Activated CD4-positive, alpha-beta memory T cell treated with anti-CD3 and anti-CD28 coated beads for 36 hours (primary cell): ENCODE measurements around the gene LINC01488. TPM values are rescaled to one million over a fixed set of nuclear protein-coding genes. Genes with fewer than 3 reads are reported as not detected.

Source experiments
- CTCF ChIA-PET: fragments of 350-600 bp; sonication (Branson Sonifier 250); formaldehyde crosslinking; loops from one replicate; lab custom pipeline; 2021; ENCODE audit warnings: antibody characterized with exemption, inconsistent platforms; lab: Charles Lee
- POLR2A ChIA-PET: fragments of 350-600 bp; sonication (Branson Sonifier 250); formaldehyde crosslinking; loops from one replicate; lab custom pipeline; 2021; ENCODE audit warnings: antibody characterized with exemption; lab: Charles Lee
- DNase-seq: peaks from one replicate; pipeline ENCODE4 v3.0.0-alpha.2; 2020
- H3K27ac Mint-ChIP-seq: one replicate; pipeline ENCODE4 v1.8.0; 2021; ENCODE audit warnings: mixed read lengths
- H3K27me3 Mint-ChIP-seq: one replicate; pipeline ENCODE4 v1.8.0; 2021; ENCODE audit warnings: mixed read lengths
- H3K36me3 Mint-ChIP-seq: one replicate; pipeline ENCODE4 v1.8.0; 2021; ENCODE audit warnings: mixed read lengths
- H3K4me1 Mint-ChIP-seq: one replicate; pipeline ENCODE4 v1.8.0; 2021; ENCODE audit warnings: low read depth, mixed read lengths
- H3K4me3 Mint-ChIP-seq: one replicate; pipeline ENCODE4 v1.8.0; 2021; ENCODE audit warnings: mild to moderate bottlenecking, mixed read lengths
- H3K9me3 Mint-ChIP-seq: one replicate; pipeline ENCODE4 v1.8.0; 2021; ENCODE audit warnings: mixed read lengths
- intact Hi-C: fragments of 100-400 bp; cut with micrococcal nuclease; formaldehyde crosslinking; loops from one replicate; pipeline ENCODE4 v1.15.1; 2023
- total RNA-seq, 2 experiments: library from RNA; stranded (reverse); gene quantifications; one replicate each; pipeline ENCODE4 v1.2.3, GENCODE V29; 2021

LINC01488 gene
- total RNA-seq, 2 experiments from 2014 or later = not detected

DNA sequence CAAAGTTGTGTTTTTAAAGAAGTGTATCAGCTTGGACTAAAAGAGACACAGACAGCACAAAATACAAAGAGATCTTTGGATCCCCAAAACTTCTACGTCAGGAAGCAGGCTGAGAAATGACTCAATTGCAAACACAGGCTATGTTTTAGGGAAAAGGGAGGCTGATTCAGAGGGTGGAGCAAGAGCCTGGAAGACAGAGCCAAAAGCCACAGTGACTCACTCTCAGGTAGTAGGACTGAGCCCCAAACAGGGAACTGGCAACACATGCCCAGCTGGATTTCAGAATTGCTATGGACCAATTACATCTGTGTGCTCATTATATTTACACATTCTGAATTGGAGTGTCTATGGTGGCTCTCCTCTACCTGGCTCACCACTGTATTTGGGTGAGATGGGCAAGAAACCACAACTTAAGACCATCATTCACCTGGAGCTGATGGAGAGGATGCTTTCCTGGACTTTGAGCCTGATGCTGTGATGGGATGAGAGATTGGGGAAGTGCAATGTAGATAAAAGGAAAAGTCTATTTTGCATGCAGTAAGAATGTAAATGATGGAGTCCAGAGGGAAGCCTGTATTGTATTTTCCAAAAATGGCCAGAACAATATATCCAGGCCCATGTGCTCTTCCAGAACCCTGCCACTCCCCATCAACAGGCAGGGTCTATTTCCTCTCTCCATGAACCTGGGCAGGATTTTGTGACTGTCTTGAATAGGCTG is 20.8 kb upstream of the LINC01488 start:
- Mint-ChIP-seq H3K9me3 (peaks cover 35% of the 10 kb centered on the region), H3K4me1 (no peaks in the 10 kb centered on the region), H3K27me3 (peaks cover 11% of the 10 kb centered on the region), H3K36me3 (peaks cover 3% of the 10 kb centered on the region), H3K4me3 (no peak overlapping the region), H3K27ac (no peak overlapping the region)
- CTCF ChIA-PET = no interaction called here
- intact Hi-C loops = no loop called here
- DNase-seq = no peak
- POLR2A ChIA-PET = no interaction called here

DNA sequence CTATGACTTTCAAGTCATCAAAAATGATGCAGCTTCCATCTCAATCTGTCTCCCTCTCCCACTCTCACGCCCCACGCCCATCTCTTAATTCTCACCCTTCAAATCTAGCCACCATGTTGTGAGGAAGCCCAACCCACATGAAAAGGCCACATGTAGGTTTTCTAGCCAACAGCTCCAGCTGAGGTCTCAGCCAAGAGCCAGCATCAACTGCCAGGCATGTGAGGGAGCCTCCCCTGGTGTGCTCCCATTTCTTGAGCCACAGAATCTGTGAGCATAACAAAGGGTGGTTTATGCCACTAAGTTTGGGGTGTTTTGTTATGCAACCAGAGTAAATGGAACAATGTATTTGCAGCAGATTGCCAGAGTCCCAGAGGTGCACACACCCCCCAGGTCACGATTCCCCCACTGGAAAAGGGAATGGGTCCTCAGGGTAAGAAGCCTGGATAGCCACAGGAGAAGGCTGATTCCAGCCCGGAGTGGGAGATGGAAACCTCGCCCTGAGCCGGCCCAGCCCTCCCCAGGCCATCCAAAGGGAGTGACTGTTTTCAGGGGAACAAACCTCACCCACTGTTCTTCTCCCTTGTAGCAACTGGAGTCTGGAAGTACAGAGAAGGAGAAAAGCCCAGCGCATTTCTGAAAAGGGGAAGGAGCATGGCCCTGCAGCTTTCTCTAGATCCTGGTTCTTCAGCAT is 20.0 kb upstream of the LINC01488 start:
- peaks cover 32% of the 10 kb centered on the region for H3K9me3 Mint-ChIP-seq
- DNase-seq = no peak
- no peak overlapping the region for H3K27ac Mint-ChIP-seq
- H3K27me3 Mint-ChIP-seq = peaks cover 11% of the 10 kb centered on the region
- H3K36me3 Mint-ChIP-seq = peaks cover 3% of the 10 kb centered on the region
- no peak overlapping the region for H3K4me3 Mint-ChIP-seq
- intact Hi-C loops = no loop called here
- POLR2A ChIA-PET = no interaction called here
- CTCF ChIA-PET = no interaction called here
- no peaks in the 10 kb centered on the region for H3K4me1 Mint-ChIP-seq

DNA sequence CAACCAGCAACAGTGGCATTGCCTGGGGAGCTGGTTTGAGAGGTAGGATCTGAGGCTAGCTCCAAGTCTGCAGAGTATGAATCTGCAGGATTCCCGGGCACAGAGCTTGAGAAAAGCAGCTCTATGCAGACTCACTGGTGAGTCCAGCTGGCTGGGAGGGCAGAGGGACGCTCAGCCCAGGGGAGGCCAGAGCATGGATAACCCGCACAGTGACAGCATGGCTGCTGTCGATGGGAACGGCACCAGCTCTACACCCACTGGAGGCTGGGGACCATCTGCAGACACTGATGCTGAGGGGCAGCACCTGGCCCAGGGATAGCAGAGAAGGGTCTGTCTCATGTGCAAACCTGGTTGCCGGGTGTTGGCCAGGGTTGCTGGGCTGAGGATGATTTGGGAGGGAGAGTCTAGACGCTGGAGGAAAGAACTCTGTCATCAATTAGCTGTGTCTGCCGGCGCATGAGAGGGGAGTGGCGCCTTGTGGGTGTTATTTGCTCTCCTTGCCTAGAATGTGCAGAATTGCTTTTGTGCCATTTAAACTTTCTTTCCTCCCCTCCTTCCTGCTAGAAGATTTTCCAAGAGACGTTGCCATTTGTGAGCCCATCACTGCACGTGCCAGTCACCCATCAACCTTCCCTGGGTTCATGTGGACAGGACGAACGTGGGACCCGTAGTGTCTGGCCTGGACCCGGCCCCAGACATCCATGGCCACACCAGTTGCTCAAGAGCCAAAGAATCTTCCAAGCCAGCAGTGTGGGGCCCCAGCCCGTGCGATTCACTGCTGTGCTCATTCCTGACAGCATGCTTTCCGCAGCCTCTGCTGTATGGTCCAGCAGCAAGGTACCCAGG is 19.1 kb upstream of the LINC01488 start:
- Mint-ChIP-seq H3K9me3 (peaks cover 23% of the 10 kb centered on the region), H3K36me3 (peaks cover 3% of the 10 kb centered on the region), H3K4me3 (no peak overlapping the region), H3K27ac (no peak overlapping the region), H3K4me1 (no peaks in the 10 kb centered on the region), H3K27me3 (peaks cover 11% of the 10 kb centered on the region)
- DNase-seq = no peak
- ChIA-PET POLR2A (no interaction called here), CTCF (no interaction called here)
- intact Hi-C loops = no loop called here

DNA sequence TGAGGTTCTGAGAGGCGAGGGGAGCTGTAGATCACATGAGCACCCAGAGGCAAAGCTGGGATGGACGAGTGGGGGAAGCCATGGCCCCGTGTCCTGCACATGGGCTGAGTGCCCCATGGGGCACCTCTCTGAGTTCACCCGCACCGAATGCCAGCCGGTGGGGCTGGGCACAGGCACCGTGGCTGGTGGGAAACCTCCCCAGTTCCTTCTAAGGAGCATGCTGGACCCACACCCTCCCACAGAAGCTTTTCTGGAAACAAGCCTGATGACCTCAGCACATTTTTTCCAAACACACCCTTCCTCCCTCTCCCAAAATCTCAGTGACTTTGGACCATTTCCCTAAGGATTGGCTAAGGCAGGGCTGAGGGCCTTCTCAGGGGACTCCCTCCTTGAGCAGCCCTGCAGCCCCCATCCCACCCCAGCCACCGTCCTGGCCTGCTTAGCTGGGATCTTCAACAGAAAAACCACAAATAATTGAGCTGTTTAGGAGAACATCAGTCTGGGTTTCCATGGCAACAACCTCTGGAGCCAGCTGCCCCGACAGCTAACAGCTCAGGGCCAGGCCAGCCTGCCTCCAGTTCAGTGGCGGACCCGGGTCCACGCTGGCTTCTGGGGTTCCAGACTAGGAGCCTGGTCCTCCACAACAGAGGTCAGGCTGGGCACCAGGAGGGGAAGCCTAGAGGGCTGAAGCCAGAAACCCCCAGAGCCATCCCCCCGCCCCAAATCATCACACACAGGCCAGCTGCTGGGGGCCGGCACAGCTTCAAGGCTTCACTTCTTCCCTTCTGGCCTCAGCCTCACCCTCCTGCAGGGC is 18.1 kb upstream of the LINC01488 start:
- intact Hi-C loops = no loop called here
- H3K36me3 Mint-ChIP-seq = peaks cover 3% of the 10 kb centered on the region
- no peaks in the 10 kb centered on the region for H3K4me1 Mint-ChIP-seq
- H3K27ac Mint-ChIP-seq = no peak overlapping the region
- ChIA-PET POLR2A (no interaction called here), CTCF (no interaction called here)
- H3K9me3 Mint-ChIP-seq = peaks cover 16% of the 10 kb centered on the region
- DNase-seq = no peak
- no peak overlapping the region for H3K4me3 Mint-ChIP-seq
- peaks cover 11% of the 10 kb centered on the region for H3K27me3 Mint-ChIP-seq

DNA sequence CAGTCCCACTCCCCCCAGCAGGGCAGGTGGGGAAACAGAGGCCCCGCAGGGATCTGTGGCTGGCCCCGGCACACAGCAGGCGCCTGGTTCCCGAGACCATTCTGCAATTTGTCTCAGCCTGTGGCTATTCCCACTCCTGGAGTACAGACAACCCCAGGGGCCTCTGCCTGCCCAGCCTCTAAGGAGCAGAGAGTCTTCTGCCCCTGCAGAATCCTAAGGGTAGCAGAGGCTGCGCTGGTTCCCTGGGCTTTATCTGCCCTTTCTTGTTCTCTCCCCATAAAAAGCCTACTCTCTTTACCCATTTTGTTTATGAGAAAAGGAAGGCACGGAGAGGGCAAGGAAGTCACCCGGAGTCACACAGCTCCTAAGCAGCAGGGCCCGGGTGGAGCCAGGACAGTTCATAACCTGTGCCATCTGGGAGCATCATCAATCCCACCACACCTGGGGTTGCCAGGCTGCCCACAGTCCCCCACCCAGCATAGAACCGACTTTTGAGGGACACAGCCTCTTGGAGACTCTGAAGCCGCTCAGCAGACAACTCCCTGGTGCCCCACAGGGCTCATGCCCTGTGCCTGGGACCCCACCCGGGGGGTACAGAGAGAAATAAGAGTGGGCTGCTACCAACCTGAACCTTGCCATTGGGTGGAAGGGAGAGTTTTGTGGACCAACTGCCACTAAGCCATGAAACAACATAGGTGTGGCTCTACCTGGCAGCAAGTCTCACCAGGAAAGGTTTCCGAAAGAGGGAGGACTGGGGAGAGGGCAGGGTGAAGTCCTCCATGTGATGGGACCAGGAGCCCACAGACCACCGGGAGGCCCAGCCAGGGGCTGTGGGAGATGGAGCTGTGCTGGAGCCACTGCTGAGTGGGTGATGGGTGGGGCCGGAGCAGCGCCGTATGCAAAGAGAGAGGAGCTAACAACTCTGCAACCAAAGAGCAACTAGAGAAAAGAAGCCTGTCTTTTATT is 17.2 kb upstream of the LINC01488 start:
- Mint-ChIP-seq H3K27me3 (peaks cover 11% of the 10 kb centered on the region), H3K27ac (no peak overlapping the region), H3K36me3 (peaks cover 3% of the 10 kb centered on the region), H3K9me3 (peaks cover 16% of the 10 kb centered on the region), H3K4me3 (no peak overlapping the region), H3K4me1 (no peaks in the 10 kb centered on the region)
- POLR2A ChIA-PET = no interaction called here
- intact Hi-C loops = no loop called here
- CTCF ChIA-PET = no interaction called here
- no peak for DNase-seq

DNA sequence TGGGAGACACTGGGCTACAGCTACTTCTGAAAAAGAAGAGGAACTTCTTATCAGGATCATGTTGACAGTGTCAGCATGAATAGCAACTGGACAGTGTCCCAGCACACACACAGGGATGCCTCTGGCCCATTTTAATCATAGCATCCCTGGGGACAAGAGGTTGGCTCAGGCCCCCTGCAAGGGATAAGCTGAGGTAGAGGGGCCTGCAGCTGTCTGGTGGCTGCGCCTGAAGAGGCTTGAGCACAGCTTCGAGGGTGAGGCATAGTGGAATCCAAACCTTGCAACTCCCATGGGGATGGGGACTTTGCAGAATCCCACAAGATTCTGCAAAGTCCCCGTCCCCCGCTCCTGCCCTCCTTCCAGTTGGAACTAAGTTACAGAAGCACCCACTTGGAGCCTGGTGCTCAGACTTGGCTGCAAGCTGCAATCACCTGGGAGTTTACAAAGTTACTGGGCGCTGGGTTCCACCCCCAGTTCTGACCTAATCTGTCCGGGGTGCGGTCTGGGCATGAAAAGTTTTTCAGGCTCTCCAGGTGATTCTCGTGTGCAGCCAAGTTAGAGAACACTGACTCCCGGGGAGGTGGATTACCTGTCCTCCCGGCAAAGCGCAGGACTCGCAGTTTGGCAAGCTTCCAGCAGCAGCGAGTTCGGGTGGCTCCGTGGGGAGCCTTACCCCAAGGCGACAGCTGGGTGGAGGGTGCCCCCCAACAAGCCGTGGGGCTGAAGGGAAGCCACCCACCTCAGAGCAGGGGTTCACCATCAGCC is 16.0 kb upstream of the LINC01488 start:
- Mint-ChIP-seq H3K9me3 (peaks cover 12% of the 10 kb centered on the region), H3K4me3 (no peak overlapping the region), H3K4me1 (no peaks in the 10 kb centered on the region), H3K27ac (no peak overlapping the region), H3K27me3 (peaks cover 7% of the 10 kb centered on the region), H3K36me3 (peaks cover under 1% of the 10 kb centered on the region)
- intact Hi-C loops = no loop called here
- CTCF ChIA-PET = no interaction called here
- POLR2A ChIA-PET = no interaction called here
- no peak for DNase-seq

DNA sequence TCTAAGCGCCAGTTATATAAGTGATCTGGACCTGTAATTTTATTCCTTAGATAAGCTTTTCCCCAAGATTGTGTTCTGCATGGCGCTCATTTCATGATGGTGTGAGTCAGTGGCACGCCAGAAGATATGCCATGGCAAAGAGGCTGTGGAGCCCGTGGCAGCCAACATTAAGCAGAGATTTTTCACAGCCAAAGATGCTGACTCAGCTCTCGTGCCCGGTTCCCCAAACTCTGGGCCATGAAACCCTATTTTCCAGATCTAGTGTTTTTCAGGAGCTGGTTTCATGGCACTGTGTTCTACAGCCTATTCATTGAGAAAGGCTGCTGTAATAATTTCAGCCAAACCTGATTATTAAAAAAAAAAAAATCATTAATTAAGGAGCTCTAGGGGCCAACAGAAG is 15.4 kb upstream of the LINC01488 start:
- no peak for DNase-seq
- POLR2A ChIA-PET = no interaction called here
- intact Hi-C loops = no loop called here
- CTCF ChIA-PET = no interaction called here
- H3K36me3 Mint-ChIP-seq = no peaks in the 10 kb centered on the region
- peaks cover 6% of the 10 kb centered on the region for H3K9me3 Mint-ChIP-seq
- H3K27ac Mint-ChIP-seq = no peak overlapping the region
- peaks cover 4% of the 10 kb centered on the region for H3K27me3 Mint-ChIP-seq
- H3K4me1 Mint-ChIP-seq = no peaks in the 10 kb centered on the region
- no peak overlapping the region for H3K4me3 Mint-ChIP-seq

DNA sequence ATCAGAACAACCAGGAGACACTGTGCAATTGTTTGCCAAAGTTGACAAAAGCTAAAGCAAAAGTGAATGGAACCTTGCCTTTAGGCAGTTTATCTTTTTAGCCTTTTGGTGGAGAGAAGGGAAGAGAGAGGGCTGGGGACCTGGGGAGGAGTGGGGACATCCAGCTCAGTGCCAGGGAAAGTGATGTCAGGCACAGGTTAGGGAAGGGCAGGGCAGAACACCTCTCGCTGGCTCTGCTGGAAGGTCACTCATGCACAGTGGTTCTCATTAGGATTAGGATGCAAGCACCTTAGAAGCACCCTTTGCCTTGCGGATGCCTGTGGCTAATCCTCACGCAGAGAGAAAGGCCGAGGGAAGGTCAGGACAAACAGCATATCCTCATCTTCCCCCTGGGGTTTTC is 14.3 kb upstream of the LINC01488 start:
- H3K4me1 Mint-ChIP-seq = no peaks in the 10 kb centered on the region
- no peak overlapping the region for H3K4me3 Mint-ChIP-seq
- CTCF ChIA-PET = no interaction called here
- POLR2A ChIA-PET = interaction anchor here (0.6 kb wide), 1 partner anchor 148 kb away, joined by 3 read pairs; no protein-coding TSS in a partner anchor
- H3K27me3 Mint-ChIP-seq = peaks cover 3% of the 10 kb centered on the region
- no peak overlapping the region for H3K27ac Mint-ChIP-seq
- DNase-seq = no peak
- no peaks in the 10 kb centered on the region for H3K9me3 Mint-ChIP-seq
- H3K36me3 Mint-ChIP-seq = no peaks in the 10 kb centered on the region
- intact Hi-C loops = no loop called here

DNA sequence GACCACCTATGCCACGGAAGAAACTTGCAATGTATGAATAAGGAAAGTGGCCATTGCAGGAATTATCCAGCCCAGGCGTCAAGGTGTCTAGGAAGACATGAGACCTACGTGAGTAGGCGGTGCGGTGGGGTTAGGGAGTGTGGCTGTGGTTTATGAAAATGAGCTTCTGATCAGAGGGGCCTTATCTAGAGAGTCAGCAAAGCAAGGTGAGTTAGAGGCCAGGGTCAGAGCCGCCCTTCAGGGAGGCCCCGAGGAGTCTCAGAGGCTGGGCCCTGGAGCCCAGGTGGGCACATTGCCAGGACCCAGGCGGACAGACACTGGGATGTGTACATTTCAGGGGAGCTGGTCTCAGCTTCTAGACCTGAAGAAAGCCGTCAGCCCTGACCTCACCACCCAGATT is 13.8 kb upstream of the LINC01488 start:
- no peak for DNase-seq
- intact Hi-C loops = no loop called here
- H3K36me3 Mint-ChIP-seq = no peaks in the 10 kb centered on the region
- CTCF ChIA-PET = no interaction called here
- H3K4me3 Mint-ChIP-seq = no peak overlapping the region
- H3K27me3 Mint-ChIP-seq = peaks cover 4% of the 10 kb centered on the region
- H3K27ac Mint-ChIP-seq = no peak overlapping the region
- no peaks in the 10 kb centered on the region for H3K4me1 Mint-ChIP-seq
- no peaks in the 10 kb centered on the region for H3K9me3 Mint-ChIP-seq
- POLR2A ChIA-PET = no interaction called here

DNA sequence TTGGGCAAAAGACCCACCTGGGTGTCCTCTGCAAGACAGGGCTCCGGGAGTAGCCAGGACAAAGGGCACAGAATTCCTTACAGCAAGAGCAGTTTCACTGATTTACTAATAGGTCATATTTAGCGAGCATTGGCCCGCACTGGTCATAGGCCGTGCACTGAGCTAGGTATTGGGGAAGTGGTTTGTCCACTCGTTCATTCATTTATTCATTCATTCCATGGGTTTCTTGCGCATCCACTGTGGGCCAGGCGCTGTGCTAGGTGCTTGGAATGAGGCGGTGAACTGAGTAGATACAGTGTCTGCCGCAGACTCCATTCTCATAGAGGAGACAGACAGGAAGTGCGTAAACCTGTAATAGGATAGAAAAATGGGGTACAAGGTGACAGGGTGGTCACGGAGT is 13.2 kb upstream of the LINC01488 start:
- Mint-ChIP-seq H3K27me3 (peaks cover 4% of the 10 kb centered on the region), H3K27ac (no peak overlapping the region), H3K4me1 (no peaks in the 10 kb centered on the region), H3K36me3 (no peaks in the 10 kb centered on the region), H3K4me3 (no peak overlapping the region), H3K9me3 (no peaks in the 10 kb centered on the region)
- no peak for DNase-seq
- ChIA-PET POLR2A (no interaction called here), CTCF (no interaction called here)
- intact Hi-C loops = no loop called here
